ENCODE measurements around the gene CD300LD. TPM values are rescaled to one million over a fixed set of nuclear protein-coding genes. Genes with fewer than 3 reads are reported as not detected.

CD300LD gene
- total RNA-seq, 4 donors from 2014 or later = not detected

DNA sequence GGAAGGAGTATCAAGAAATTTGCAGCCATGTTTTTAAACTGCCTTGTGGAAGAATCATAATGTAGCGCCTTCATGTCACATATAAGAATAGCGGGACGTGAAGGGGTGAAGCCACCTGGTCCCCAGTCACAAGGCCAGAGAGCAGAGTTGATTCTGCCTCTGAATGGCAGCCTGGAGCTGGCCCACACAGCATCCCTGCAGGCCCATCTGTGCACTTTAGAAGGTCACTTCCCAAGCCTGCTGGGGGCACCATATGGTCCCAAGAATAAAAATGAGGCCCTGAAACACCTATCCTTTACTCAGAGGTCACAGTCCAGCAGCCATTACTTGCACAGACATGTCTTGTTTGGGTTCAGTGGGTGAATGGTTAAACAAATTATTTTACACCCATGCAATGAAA, 16.4 kb upstream of the CD300LD start:
- TF ChIP-seq POLR2A (IDR thresholded peaks at IDR 0.05; ENCODE audit: low read depth) = no peak
- no peak for TF ChIP-seq POLR2AphosphoS5 (IDR thresholded peaks at IDR 0.05)
- TF ChIP-seq, protein P1, sequence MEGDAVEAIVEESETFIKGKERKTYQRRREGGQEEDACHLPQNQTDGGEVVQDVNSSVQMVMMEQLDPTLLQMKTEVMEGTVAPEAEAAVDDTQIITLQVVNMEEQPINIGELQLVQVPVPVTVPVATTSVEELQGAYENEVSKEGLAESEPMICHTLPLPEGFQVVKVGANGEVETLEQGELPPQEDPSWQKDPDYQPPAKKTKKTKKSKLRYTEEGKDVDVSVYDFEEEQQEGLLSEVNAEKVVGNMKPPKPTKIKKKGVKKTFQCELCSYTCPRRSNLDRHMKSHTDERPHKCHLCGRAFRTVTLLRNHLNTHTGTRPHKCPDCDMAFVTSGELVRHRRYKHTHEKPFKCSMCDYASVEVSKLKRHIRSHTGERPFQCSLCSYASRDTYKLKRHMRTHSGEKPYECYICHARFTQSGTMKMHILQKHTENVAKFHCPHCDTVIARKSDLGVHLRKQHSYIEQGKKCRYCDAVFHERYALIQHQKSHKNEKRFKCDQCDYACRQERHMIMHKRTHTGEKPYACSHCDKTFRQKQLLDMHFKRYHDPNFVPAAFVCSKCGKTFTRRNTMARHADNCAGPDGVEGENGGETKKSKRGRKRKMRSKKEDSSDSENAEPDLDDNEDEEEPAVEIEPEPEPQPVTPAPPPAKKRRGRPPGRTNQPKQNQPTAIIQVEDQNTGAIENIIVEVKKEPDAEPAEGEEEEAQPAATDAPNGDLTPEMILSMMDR (IDR thresholded peaks at IDR 0.05) = no peak
- TF ChIP-seq EP300 (IDR thresholded peaks at IDR 0.05) = no peak
- intact Hi-C loops (cut with DNase I) = no loop called here
- Histone ChIP-seq H3K4me1 (peaks cover 7 to 12% (median 12%) of the 10 kb centered on the region in 4 donors), H3K4me3 (no peak overlapping the region), H3K36me3 (no peaks in the 10 kb centered on the region), H3K27ac (replicated peaks in 1 of 4) (no peak overlapping the region), H3K27me3 (peaks cover 0 to 20% (median 0%) of the 10 kb centered on the region in 4 donors), H3K9me3 (no peaks in the 10 kb centered on the region)
- 86% methylated on average over 3 of the region's 3 CpGs for WGBS
- no peak for DNase-seq (ENCODE audit: extremely low spot score)

DNA sequence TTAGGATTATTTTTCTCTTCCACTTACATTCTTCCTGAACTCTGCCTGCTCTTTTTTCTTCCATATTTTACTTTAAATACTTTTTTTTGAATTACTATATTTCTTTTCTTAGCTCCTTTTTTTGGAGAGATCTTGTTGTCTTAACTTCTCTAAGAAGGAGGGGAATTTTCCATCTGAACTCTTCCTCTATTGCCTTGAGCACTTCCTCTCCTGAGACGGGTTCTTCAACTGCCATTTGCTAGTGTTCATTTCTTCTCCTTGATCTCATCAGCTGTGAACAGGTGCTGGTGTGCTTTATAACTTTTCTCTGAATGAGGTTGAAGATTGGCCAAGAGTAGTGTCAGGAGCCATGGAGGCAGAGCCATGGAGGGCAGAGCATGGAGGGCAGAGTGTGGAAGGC, 15.1 kb upstream of the CD300LD start:
- WGBS = 64% methylated on average over 1 of the region's 1 CpG
- H3K27me3 ChIP-seq = peaks cover 0 to 7% (median 0%) of the 10 kb centered on the region in 4 donors
- DNase-seq (ENCODE audit: extremely low spot score) = no peak
- intact Hi-C loops (cut with DNase I) = no loop called here
- TF ChIP-seq, protein P1 (IDR thresholded peaks at IDR 0.05) = no peak
- TF ChIP-seq POLR2A (IDR thresholded peaks at IDR 0.05; ENCODE audit: low read depth) (no peak), POLR2AphosphoS5 (IDR thresholded peaks at IDR 0.05) (no peak)
- H3K4me3 ChIP-seq = no peak overlapping the region
- H3K36me3 ChIP-seq = no peaks in the 10 kb centered on the region
- H3K9me3 ChIP-seq = no peaks in the 10 kb centered on the region
- no peak overlapping the region for H3K27ac ChIP-seq (replicated peaks in 1 of 4)
- peaks cover 7 to 12% (median 12%) of the 10 kb centered on the region in 4 donors for H3K4me1 ChIP-seq

DNA sequence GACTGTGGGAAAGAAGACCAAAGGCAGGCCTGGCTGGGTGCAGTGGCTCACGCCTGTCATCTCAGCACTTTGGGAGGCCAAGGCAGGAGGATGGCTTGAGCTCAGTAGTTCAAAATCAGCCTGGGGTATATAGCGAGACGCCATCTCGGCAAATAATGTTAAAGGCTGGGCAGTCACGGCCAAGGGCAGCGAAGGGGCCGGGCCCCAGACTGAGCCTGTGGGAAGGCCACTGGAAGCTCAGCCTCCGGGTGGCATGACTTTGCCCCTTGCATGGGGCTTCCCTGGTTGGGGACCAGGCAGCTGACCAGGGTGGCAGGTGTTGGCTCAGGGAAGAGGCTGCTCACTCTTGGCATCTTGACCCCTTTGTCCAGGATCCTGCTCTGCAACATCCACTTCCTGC, 14.0 kb upstream of the CD300LD start:
- DNase-seq (ENCODE audit: extremely low spot score) = no peak
- H3K27me3 ChIP-seq = no peaks in the 10 kb centered on the region
- H3K9me3 ChIP-seq = no peaks in the 10 kb centered on the region
- TF ChIP-seq POLR2A (IDR thresholded peaks at IDR 0.05; ENCODE audit: low read depth) = no peak
- TF ChIP-seq, protein P1 (IDR thresholded peaks at IDR 0.05) = no peak
- TF ChIP-seq EP300 (IDR thresholded peaks at IDR 0.05) = no peak
- no peak for TF ChIP-seq POLR2AphosphoS5 (IDR thresholded peaks at IDR 0.05)
- peak overlapping the region in 1 of 4 donors; percentile 22 for H3K27ac ChIP-seq (replicated peaks in 1 of 4)
- H3K4me3 ChIP-seq = no peak overlapping the region
- intact Hi-C loops (cut with DNase I) = no loop called here
- no peaks in the 10 kb centered on the region for H3K36me3 ChIP-seq
- peaks cover 7 to 12% (median 12%) of the 10 kb centered on the region in 4 donors for H3K4me1 ChIP-seq
- 76% methylated on average over 4 of the region's 8 CpGs for WGBS

DNA sequence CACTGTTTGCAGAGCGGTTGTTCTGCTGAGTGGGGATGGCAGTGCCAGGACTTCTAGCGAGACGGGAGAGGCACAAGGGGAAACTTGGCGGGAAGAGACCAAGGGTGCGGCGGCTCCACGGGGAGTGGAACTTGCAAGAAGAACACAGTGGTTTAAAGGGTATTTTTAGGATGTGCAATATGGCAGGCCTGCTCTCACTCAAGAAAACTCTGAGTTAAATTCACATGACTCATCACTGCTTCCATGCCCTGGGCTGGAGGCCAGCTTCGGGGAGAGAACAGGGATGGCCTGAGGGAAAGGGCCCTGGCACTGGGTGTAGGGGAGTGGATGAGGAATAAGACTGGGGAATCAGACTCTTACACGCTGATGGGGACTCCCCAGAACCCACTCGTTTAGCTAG, 13.3 kb upstream of the CD300LD start:
- WGBS = 30% methylated on average over 10 of the region's 10 CpGs
- H3K27me3 ChIP-seq = no peaks in the 10 kb centered on the region
- H3K9me3 ChIP-seq = no peaks in the 10 kb centered on the region
- H3K27ac ChIP-seq (replicated peaks in 1 of 4) = peak overlapping the region in 3 of 4 donors; percentile 22 to 62 (median 57)
- peaks cover 7 to 12% (median 12%) of the 10 kb centered on the region in 4 donors for H3K4me1 ChIP-seq
- H3K4me3 ChIP-seq = no peak overlapping the region
- no peaks in the 10 kb centered on the region for H3K36me3 ChIP-seq
- no peak for DNase-seq (ENCODE audit: extremely low spot score)
- intact Hi-C loops (cut with DNase I) = no loop called here
- TF ChIP-seq, protein P1 (IDR thresholded peaks at IDR 0.05) = no peak
- TF ChIP-seq EP300 (IDR thresholded peaks at IDR 0.05) (no peak), POLR2A (IDR thresholded peaks at IDR 0.05; ENCODE audit: low read depth) (no peak), POLR2AphosphoS5 (IDR thresholded peaks at IDR 0.05) (peak; percentile 38 to 42)

DNA sequence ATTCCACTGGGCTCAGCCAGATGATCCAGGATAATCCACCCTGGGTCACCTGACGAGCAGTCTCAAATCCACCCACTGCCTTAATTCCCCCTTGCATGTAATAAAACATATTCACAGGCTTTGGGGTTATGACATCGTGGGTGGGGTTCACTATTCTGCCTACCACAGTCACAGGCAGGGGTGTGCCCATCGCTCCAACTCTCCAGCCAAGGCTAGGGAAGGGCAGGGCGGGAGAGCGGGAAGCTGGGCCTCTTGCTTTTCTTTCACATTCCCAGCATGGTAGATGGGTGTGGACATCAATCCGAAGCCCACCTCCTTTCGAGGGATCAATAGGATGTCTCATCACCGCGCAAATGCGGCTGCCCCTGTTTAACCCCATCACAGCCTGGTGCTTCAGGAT, 12.7 kb upstream of the CD300LD start:
- no peaks in the 10 kb centered on the region for H3K9me3 ChIP-seq
- intact Hi-C loops (cut with DNase I) = no loop called here
- 86% methylated on average over 10 of the region's 10 CpGs for WGBS
- no peak for DNase-seq (ENCODE audit: extremely low spot score)
- peak overlapping the region in 2 of 4 donors; percentile 57 to 62 for H3K27ac ChIP-seq (replicated peaks in 1 of 4)
- no peak overlapping the region for H3K4me3 ChIP-seq
- TF ChIP-seq POLR2A (IDR thresholded peaks at IDR 0.05; ENCODE audit: low read depth) (no peak), POLR2AphosphoS5 (IDR thresholded peaks at IDR 0.05) (no peak), EP300 (IDR thresholded peaks at IDR 0.05) (no peak)
- TF ChIP-seq, protein P1 (IDR thresholded peaks at IDR 0.05) = no peak
- no peaks in the 10 kb centered on the region for H3K27me3 ChIP-seq
- peaks cover 7 to 12% (median 12%) of the 10 kb centered on the region in 4 donors for H3K4me1 ChIP-seq
- H3K36me3 ChIP-seq = no peaks in the 10 kb centered on the region
